Measurements from ENCODE around the gene NDUFS7. TPM values are rescaled to one million over a fixed set of nuclear protein-coding genes. Genes with fewer than 3 reads are reported as not detected.
"Not testable (repeated sequence)": the region's sequence is repeated elsewhere in the genome, so short reads cannot be mapped to it uniquely, and the experiment has no call there.

The NDUFS7 gene
- total RNA-seq, 3 donors from 2014 or later (not counting 1 experiment from before 2014, with no cell fraction given) = 60.8 to 67.9 (median 66.6) TPM

DNA sequence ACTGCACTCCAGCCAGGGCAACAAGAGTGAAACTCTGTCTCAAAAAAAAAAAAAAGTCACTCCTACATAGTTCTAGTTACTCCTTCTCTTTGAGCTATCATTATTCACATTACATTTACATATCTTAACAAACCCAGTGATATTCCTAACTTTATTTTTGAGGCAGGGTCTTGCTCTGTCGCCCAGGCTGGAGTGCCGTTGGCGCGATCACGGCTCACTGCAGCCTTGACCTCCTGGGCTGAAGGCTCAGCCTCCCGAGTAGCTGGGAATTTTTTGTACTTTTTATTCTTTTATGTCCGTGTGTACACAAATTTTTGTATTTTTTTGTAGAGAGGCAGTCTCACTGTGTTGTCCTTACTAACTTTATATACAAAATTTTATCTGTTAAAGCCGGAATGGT lies 53.9 kb downstream of the NDUFS7 start:
- peaks cover 31% of the 10 kb centered on the region for H3K4me1 ChIP-seq (ENCODE audit: control insufficient read depth, insufficient read depth, low read length)
- ATAC-seq = no peak
- DNase-seq = no peak
- peaks cover 11 to 25% of the 10 kb centered on the region in 2 donors for H3K4me1 Mint-ChIP-seq
- WGBS (ENCODE audit: insufficient coverage) = 80% methylated on average over 8 of the region's 8 CpGs
- H3K36me3 Mint-ChIP-seq = no peaks in the 10 kb centered on the region
- peak overlapping the region; percentile 95 for H3K4me3 Mint-ChIP-seq
- no peaks in the 10 kb centered on the region for H3K27me3 Mint-ChIP-seq (ENCODE audit: low read depth in 2 of 2)
- H3K27me3 ChIP-seq (ENCODE audit: control insufficient read depth, insufficient read depth, low read length) = no peaks in the 10 kb centered on the region
- peaks cover 59% of the 10 kb centered on the region for H3K36me3 ChIP-seq (ENCODE audit: control insufficient read depth, insufficient read depth, low read length)
- no peaks in the 10 kb centered on the region for H3K9me3 ChIP-seq (ENCODE audit: control insufficient read depth, insufficient read depth, low read length)
- TF ChIP-seq, protein P1, sequence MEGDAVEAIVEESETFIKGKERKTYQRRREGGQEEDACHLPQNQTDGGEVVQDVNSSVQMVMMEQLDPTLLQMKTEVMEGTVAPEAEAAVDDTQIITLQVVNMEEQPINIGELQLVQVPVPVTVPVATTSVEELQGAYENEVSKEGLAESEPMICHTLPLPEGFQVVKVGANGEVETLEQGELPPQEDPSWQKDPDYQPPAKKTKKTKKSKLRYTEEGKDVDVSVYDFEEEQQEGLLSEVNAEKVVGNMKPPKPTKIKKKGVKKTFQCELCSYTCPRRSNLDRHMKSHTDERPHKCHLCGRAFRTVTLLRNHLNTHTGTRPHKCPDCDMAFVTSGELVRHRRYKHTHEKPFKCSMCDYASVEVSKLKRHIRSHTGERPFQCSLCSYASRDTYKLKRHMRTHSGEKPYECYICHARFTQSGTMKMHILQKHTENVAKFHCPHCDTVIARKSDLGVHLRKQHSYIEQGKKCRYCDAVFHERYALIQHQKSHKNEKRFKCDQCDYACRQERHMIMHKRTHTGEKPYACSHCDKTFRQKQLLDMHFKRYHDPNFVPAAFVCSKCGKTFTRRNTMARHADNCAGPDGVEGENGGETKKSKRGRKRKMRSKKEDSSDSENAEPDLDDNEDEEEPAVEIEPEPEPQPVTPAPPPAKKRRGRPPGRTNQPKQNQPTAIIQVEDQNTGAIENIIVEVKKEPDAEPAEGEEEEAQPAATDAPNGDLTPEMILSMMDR (IDR thresholded peaks at IDR 0.05) = no peak
- no peak overlapping the region for H3K4me3 ChIP-seq (ENCODE audit: low read length)
- no peak overlapping the region for H3K27ac ChIP-seq (ENCODE audit: low read length)
- intact Hi-C loops (cut with micrococcal nuclease) = loop anchor here (1.0 kb wide), 1 partner anchor 30 kb away; the partner anchor contains the start of gene DAZAP1
- H3K9me3 Mint-ChIP-seq = no peaks in the 10 kb centered on the region
- peak overlapping the region; percentile 91 to 100 for H3K27ac Mint-ChIP-seq

DNA sequence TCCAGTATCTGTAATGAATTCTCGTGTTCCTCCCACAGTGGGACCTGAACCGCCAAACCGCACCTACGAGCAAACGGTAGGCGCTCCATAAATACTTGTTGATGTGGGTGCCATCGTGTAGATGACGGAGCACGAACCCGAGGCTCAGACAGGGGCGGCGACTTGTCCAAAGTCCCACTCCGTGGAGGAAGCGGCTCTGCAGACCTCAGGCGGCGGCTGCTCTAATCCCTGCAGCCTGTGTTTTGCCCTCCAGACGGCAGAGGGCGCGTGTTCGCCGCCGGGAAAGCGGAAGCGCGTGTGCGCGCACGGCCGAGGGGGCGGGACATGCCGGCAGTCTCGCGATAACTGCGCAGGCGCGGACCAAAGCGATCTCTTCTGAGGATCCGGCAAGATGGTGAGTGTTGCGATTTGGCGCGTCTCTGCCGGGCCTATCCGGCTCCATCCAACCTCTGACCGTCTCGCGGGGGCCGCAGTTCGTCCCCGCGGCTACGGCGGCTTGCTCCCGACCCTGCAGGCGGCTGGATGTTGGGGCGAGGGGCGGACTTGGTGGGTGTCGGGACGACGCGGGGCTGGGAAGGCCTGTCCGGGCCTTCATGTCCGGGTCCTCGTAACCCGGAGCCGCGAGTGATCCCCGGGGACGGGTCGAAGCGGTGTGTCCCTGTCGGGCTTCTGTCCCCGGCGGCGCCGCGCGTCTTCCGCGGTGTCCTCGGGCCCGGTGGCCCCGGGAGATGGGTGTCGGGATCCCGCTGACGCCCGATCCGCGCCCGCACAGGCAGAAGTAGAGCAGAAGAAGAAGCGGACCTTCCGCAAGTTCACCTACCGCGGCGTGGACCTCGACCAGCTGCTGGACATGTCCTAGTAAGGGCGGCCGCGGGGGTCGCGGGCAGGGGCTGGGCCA lies 54.6 kb downstream of the NDUFS7 start, which contains the start of gene RPS15:
Gene RPS15 (plus strand): TSS at position 362 of the 898 bp plus-strand sequence. CDS start 30 bp downstream, at position 392.
- ATAC-seq = peak; percentile 88 to 97 (median 93)
- Histone ChIP-seq H3K27me3 (ENCODE audit: control insufficient read depth, insufficient read depth, low read length) (no peaks in the 10 kb centered on the region), H3K4me3 (ENCODE audit: low read length) (peak within 1 kb of the TSS; percentile 88), H3K27ac (ENCODE audit: low read length) (peak within 1 kb of the TSS; percentile 85), H3K9me3 (ENCODE audit: control insufficient read depth, insufficient read depth, low read length) (no peaks in the 10 kb centered on the region), H3K4me1 (ENCODE audit: control insufficient read depth, insufficient read depth, low read length) (peaks cover 31% of the 10 kb centered on the region), H3K36me3 (ENCODE audit: control insufficient read depth, insufficient read depth, low read length) (peaks cover 53% of the 10 kb centered on the region)
- peak; percentile 96 to 99 for DNase-seq
- peak within 1 kb of the TSS; percentile 95 for H3K4me3 Mint-ChIP-seq
- no peaks in the 10 kb centered on the region for H3K9me3 Mint-ChIP-seq
- no peaks in the 10 kb centered on the region for H3K36me3 Mint-ChIP-seq
- peaks cover 11 to 25% of the 10 kb centered on the region in 2 donors for H3K4me1 Mint-ChIP-seq
- 2% methylated on average over 100 of the region's 100 CpGs for WGBS (ENCODE audit: insufficient coverage)
- peak within 1 kb of the TSS; percentile 91 to 100 for H3K27ac Mint-ChIP-seq
- intact Hi-C loops (cut with micrococcal nuclease) = loop anchor here (1.0 kb wide), 1 partner anchor 31 kb away; the partner anchor contains the start of gene DAZAP1
- TF ChIP-seq, protein P1 (IDR thresholded peaks at IDR 0.05) = peak; percentile 92
- no peaks in the 10 kb centered on the region for H3K27me3 Mint-ChIP-seq (ENCODE audit: low read depth in 2 of 2)

DNA sequence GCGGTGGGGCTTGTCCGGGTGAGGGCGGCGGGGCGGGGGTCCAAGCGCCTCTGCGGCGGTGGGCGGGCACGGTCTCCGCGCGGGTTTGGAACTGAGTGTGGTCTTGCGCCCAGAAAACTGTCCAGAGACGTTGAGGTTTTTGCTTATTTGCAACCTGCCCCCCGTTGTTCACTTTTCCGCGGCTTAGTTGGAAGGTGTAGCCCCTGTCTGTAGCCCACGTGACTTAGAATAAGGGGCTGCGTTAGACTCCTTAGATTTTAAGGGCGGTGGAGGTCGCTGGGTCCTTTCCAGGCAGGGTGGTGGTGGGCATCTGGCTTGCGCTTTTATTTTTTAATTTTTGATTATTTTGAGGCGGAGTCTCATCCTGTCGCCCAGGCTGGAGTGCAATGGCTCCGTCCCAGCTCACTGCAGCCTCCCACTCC lies 55.2 kb downstream of the NDUFS7 start:
- peaks cover 46% of the 10 kb centered on the region for H3K36me3 ChIP-seq (ENCODE audit: control insufficient read depth, insufficient read depth, low read length)
- H3K27ac ChIP-seq (ENCODE audit: low read length) = no peak overlapping the region
- H3K4me1 Mint-ChIP-seq = peaks cover 11 to 25% of the 10 kb centered on the region in 2 donors
- TF ChIP-seq, protein P1 (IDR thresholded peaks at IDR 0.05) = no peak
- no peaks in the 10 kb centered on the region for H3K9me3 ChIP-seq (ENCODE audit: control insufficient read depth, insufficient read depth, low read length)
- no peaks in the 10 kb centered on the region for H3K36me3 Mint-ChIP-seq
- H3K9me3 Mint-ChIP-seq = no peaks in the 10 kb centered on the region
- under 1% methylated on average over 26 of the region's 26 CpGs for WGBS (ENCODE audit: insufficient coverage)
- peak overlapping the region; percentile 88 for H3K4me3 ChIP-seq (ENCODE audit: low read length)
- H3K27me3 Mint-ChIP-seq (ENCODE audit: low read depth in 2 of 2) = no peaks in the 10 kb centered on the region
- peaks cover 31% of the 10 kb centered on the region for H3K4me1 ChIP-seq (ENCODE audit: control insufficient read depth, insufficient read depth, low read length)
- H3K4me3 Mint-ChIP-seq = peak overlapping the region; percentile 95
- ATAC-seq (no peak), DNase-seq (peak in 1 of 2 donors; percentile 38)
- no peaks in the 10 kb centered on the region for H3K27me3 ChIP-seq (ENCODE audit: control insufficient read depth, insufficient read depth, low read length)
- intact Hi-C loops (cut with micrococcal nuclease) = loop anchor here (1.0 kb wide), 1 partner anchor 32 kb away; the partner anchor contains the start of gene DAZAP1
- H3K27ac Mint-ChIP-seq = peak overlapping the region; percentile 91 to 100

DNA sequence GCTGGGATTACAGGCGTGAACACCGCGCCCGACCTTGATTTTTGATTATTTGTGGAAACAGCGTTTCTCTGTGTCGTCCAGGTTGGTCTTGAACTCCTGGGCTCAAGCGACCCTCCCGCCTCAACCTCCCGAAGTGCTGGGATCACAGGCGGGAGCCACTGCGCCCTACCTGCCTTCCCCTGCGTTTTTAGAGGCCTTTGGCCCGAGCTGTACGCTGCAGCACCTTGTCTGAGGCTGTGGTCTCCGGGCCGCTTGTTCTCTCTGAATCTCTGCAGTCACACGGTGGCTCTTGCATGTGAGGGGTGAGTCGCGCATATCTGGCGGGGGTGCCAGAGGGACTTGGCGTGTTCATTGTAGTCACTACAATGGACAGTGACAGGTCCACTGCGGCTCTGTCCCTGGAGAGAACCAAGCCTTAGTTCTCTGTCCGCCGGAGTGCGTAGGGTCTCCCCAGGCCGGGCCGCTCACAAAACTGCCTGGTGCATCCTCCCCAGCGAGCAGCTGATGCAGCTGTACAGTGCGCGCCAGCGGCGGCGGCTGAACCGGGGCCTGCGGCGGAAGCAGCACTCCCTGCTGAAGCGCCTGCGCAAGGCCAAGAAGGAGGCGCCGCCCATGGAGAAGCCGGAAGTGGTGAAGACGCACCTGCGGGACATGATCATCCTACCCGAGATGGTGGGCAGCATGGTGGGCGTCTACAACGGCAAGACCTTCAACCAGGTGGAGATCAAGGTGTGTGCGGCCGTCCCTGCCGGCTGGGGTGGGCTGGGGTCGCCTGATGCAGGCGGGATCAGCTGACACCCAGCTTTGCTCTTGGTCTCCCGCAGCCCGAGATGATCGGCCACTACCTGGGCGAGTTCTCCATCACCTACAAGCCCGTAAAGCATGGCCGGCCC lies 56.1 kb downstream of the NDUFS7 start:
- Mint-ChIP-seq H3K27ac (peak overlapping the region; percentile 43 to 100), H3K4me1 (peaks cover 15 to 28% of the 10 kb centered on the region in 2 donors), H3K4me3 (peak overlapping the region; percentile 95)
- Histone ChIP-seq H3K36me3 (ENCODE audit: control insufficient read depth, insufficient read depth, low read length) (peaks cover 40% of the 10 kb centered on the region), H3K4me3 (ENCODE audit: low read length) (peak overlapping the region; percentile 88), H3K4me1 (ENCODE audit: control insufficient read depth, insufficient read depth, low read length) (peaks cover 36% of the 10 kb centered on the region)
- H3K27me3 Mint-ChIP-seq (ENCODE audit: low read depth in 2 of 2); ATAC-seq; DNase-seq; H3K27ac ChIP-seq (ENCODE audit: low read length); H3K36me3 Mint-ChIP-seq; H3K27me3 ChIP-seq (ENCODE audit: control insufficient read depth, insufficient read depth, low read length); intact Hi-C loops (cut with micrococcal nuclease); H3K9me3 Mint-ChIP-seq; H3K9me3 ChIP-seq (ENCODE audit: control insufficient read depth, insufficient read depth, low read length): not testable (repeated sequence)
- 82% methylated on average over 57 of the region's 57 CpGs for WGBS (ENCODE audit: insufficient coverage)

Data from natural killer cell (primary cell).